ENCODE measurements around the gene SP1.

- no peak for TF ChIP-seq PRDM6 (tag by site-specific recombination; IDR thresholded peaks at IDR 0.05)
- TF ChIP-seq ZNF239 (tag by site-specific recombination; IDR thresholded peaks at IDR 0.05) = no peak
- TF ChIP-seq REPIN1 (tag by site-specific recombination; IDR thresholded peaks at IDR 0.05; ENCODE audit: low read depth) = no peak
- TF ChIP-seq ZNF555 (tag by site-specific recombination; conservative IDR thresholded peaks at IDR 0.05) = no peak
- TF ChIP-seq, protein P1, sequence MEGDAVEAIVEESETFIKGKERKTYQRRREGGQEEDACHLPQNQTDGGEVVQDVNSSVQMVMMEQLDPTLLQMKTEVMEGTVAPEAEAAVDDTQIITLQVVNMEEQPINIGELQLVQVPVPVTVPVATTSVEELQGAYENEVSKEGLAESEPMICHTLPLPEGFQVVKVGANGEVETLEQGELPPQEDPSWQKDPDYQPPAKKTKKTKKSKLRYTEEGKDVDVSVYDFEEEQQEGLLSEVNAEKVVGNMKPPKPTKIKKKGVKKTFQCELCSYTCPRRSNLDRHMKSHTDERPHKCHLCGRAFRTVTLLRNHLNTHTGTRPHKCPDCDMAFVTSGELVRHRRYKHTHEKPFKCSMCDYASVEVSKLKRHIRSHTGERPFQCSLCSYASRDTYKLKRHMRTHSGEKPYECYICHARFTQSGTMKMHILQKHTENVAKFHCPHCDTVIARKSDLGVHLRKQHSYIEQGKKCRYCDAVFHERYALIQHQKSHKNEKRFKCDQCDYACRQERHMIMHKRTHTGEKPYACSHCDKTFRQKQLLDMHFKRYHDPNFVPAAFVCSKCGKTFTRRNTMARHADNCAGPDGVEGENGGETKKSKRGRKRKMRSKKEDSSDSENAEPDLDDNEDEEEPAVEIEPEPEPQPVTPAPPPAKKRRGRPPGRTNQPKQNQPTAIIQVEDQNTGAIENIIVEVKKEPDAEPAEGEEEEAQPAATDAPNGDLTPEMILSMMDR (tag by site-specific recombination; IDR thresholded peaks at IDR 0.05) = no peak
- TF ChIP-seq ZNF791 (tag by site-specific recombination; IDR thresholded peaks at IDR 0.05) = no peak
- TF ChIP-seq ZNF670 (tag by site-specific recombination; IDR thresholded peaks at IDR 0.05; ENCODE audit: low read depth) = no peak
- TF ChIP-seq KLF1 (tag by site-specific recombination; IDR thresholded peaks at IDR 0.05) = no peak
- TF ChIP-seq ZNF16 (tag by site-specific recombination; IDR thresholded peaks at IDR 0.05; ENCODE audit: low read depth) = no peak
These were observed 24.9 kb upstream of the SP1 start for GRCh38 chr12:53355121-53355520.

All from HEK293 (cell line).